ENCODE measurements around the gene MAPKAPK3. TPM values are rescaled to one million over a fixed set of nuclear protein-coding genes. Genes with fewer than 3 reads are reported as not detected.

MAPKAPK3 gene
- 10 to 100 TPM; 20.8 to 31.3 (median 27.2) TPM for total RNA-seq

DNA sequence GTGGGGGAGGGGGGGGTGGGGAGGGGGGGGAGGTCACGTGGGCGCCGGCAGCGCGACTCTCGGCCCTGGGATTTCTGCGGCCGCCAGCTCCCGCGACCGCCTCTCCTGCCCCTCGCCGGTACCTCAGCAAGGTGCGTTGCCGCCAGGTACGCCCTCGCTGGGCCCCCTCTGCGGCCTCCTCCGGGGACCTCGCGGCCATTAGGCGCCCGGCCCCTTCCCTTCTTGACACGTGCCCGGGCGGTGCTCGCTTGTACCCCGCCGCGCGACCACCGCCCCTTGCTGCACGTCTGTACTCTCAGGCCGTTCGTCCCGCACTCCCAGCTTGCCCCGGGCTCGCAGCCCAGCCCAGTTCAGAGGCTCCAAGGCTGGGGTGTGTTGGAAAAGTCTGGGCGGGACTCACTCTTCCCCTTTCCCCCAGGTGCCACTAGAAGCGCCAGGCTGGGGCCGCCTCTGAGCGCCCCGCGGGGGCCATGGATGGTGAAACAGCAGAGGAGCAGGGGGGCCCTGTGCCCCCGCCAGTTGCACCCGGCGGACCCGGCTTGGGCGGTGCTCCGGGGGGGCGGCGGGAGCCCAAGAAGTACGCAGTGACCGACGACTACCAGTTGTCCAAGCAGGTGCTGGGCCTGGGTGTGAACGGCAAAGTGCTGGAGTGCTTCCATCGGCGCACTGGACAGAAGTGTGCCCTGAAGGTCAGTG, at the start of gene MAPKAPK3:
Gene MAPKAPK3 (plus strand): TSS at position 56 of the 696 bp plus-strand sequence. CDS start 415 bp downstream, at position 471.
- peaks cover 46 to 75% (median 54%) of the 10 kb centered on the region in 4 donors for H3K4me1 ChIP-seq
- TF ChIP-seq CTCF (IDR thresholded peaks at IDR 0.05) = no peak
- TF ChIP-seq POLR2A (IDR thresholded peaks at IDR 0.05; ENCODE audit: low read depth) = no peak
- intact Hi-C loops (cut with DNase I) = loop anchor here (5.0 kb wide), 2 partner anchors 475 to 770 kb away; partner anchors contain the start of gene MANF
- WGBS = 0% methylated on average over 10 of the region's 58 CpGs
- peak within 1 kb of the TSS; percentile 80 to 100 (median 82) for H3K4me3 ChIP-seq
- peaks cover 0 to 3% (median 1%) of the 10 kb centered on the region in 4 donors for H3K36me3 ChIP-seq
- H3K27me3 ChIP-seq = no peaks in the 10 kb centered on the region
- peak within 1 kb of the TSS; percentile 84 to 96 (median 88) for H3K27ac ChIP-seq (replicated peaks in 1 of 4)
- peaks cover 0 to 4% (median 0%) of the 10 kb centered on the region in 4 donors for H3K9me3 ChIP-seq
- no peak for DNase-seq (ENCODE audit: extremely low spot score)

- DNase-seq (ENCODE audit: extremely low spot score) = peak; percentile 97
- Histone ChIP-seq H3K27me3 (no peaks in the 10 kb centered on the region), H3K4me3 (peak within 1 kb of the TSS; percentile 64 to 89 (median 82)), H3K9me3 (no peaks in the 10 kb centered on the region), H3K4me1 (peaks cover 22 to 61% (median 50%) of the 10 kb centered on the region in 4 donors), H3K27ac (replicated peaks in 1 of 4) (peak within 1 kb of the TSS; percentile 82 to 92 (median 90)), H3K36me3 (peaks cover 0 to 24% (median under 1%) of the 10 kb centered on the region in 4 donors)
- 3% methylated on average over 25 of the region's 53 CpGs for WGBS
- intact Hi-C loops (cut with DNase I) = no loop called here
- TF ChIP-seq POLR2A (IDR thresholded peaks at IDR 0.05; ENCODE audit: low read depth) (no peak), POLR2AphosphoS5 (IDR thresholded peaks at IDR 0.05) (peak in 1 of 2 donors; percentile 70)
These were observed 49.4 kb upstream of the MAPKAPK3 start, which contains the start of gene C3orf18 for GRCh38 chr3:50567386-50568167. Gene C3orf18, minus strand, starts transcription at chr3:50567747. Its CDS starts 2,048 bp downstream, at chr3:50565699.

DNA sequence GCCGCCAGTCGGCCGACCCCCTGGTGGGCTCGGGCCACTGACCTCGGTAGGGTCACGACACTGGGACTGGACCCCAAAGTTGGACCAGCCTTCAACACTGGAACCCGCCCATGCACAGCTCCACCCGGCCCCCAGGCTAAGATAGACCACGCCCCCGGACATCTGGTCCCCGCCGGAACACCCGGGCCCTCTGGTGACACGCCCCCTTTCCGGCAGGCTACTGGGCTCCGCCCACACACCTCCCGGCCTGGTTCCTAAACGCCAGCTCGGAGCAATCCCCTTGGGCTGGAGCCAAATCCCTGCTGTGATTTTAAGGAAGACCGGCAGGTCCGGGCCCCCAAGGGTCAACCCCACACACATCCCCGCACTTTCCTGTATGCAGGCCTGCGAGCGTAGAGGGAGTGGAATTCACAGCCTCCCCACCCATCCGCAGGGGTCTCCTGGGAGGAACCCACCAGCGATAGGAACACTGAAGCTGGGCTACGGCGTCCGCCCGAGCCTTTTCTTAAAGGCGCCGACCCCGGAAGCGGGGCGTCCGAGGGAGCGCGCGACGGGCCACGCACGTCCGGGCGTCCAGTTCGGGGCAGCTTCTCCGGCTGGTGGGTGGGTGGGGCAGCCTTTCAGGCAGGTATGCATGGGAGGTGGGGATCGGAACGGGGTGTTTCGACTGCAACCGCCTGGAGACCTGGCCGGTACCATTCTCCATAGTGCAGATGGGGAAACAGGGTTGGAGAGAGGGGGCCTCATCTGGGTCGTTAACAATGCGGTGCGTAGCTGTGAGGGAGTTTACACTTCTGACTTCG, 47.8 kb upstream of the MAPKAPK3 start, which contains the start of gene HEMK1:
Gene HEMK1 (plus strand): TSS at position 576 of the 803 bp plus-strand sequence. CDS start 1,583 bp downstream, outside the sequence.
- peak; percentile 89 to 93 for TF ChIP-seq POLR2AphosphoS5 (IDR thresholded peaks at IDR 0.05)
- peak; percentile 48 for TF ChIP-seq POLR2A (IDR thresholded peaks at IDR 0.05; ENCODE audit: low read depth)
- no peak for TF ChIP-seq EP300 (IDR thresholded peaks at IDR 0.05)
- TF ChIP-seq CTCF (IDR thresholded peaks at IDR 0.05) = peak in 1 of 3 experiments; percentile 11
- DNase-seq (ENCODE audit: extremely low spot score) = peak; percentile 100
- H3K36me3 ChIP-seq = peaks cover 0 to 25% (median 13%) of the 10 kb centered on the region in 4 donors
- H3K4me1 ChIP-seq = peaks cover 24 to 61% (median 50%) of the 10 kb centered on the region in 4 donors
- no peaks in the 10 kb centered on the region for H3K27me3 ChIP-seq
- peak within 1 kb of the TSS; percentile 64 to 89 (median 82) for H3K4me3 ChIP-seq
- WGBS = 0% methylated on average over 19 of the region's 55 CpGs
- peak within 1 kb of the TSS; percentile 82 to 92 (median 90) for H3K27ac ChIP-seq (replicated peaks in 1 of 4)
- intact Hi-C loops (cut with DNase I) = no loop called here
- H3K9me3 ChIP-seq = no peaks in the 10 kb centered on the region

DNA sequence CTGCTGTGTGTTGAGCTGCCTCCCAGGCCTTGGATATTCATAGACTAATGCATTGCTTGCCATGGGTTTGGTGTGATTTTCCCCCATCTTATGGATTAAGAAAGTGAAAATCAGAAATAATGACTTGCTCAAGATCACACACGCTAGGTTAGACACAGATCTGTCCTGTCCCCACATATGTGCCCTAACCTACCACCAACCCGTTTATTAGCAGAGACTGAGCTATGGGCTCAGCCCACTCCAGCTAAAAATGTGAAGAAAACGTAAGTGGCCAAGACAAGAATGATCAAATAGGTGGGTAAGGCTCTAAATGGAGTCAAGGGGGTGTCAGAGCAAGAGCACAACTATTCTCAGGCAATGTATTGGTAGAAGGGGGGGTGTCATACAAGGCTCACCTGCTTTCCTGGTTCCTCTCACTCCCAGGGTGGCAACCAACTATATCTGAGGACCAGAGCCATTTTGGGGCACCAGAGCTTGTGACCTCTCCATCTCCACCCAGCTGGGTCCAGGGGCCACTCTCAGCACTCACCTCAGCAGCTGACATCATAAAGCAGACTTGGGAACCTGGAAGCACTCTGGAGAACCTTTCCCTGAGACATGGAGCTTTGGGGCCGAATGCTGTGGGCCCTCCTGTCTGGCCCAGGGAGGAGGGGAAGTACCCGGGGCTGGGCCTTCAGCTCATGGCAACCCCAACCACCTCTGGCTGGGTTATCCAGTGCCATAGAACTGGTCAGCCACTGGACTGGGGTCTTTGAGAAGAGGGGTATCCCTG, 46.3 kb upstream of the MAPKAPK3 start:
- no peak overlapping the region for H3K4me3 ChIP-seq
- intact Hi-C loops (cut with DNase I) = loop anchor here (5.0 kb wide), 1 partner anchor 807 kb away; no protein-coding TSS in a partner anchor
- peak overlapping the region in 2 of 4 donors; percentile 91 to 92 for H3K27ac ChIP-seq (replicated peaks in 1 of 4)

More for the DNA sequence above, 46.3 kb upstream of the MAPKAPK3 start:
- DNase-seq (ENCODE audit: extremely low spot score) = no peak
- Histone ChIP-seq H3K36me3 (peaks cover 0 to 31% (median 17%) of the 10 kb centered on the region in 4 donors), H3K4me1 (peaks cover 24 to 59% (median 50%) of the 10 kb centered on the region in 4 donors), H3K9me3 (no peaks in the 10 kb centered on the region), H3K27me3 (no peaks in the 10 kb centered on the region)
- TF ChIP-seq POLR2AphosphoS5 (IDR thresholded peaks at IDR 0.05) (no peak), CTCF (IDR thresholded peaks at IDR 0.05) (no peak), POLR2A (IDR thresholded peaks at IDR 0.05; ENCODE audit: low read depth) (no peak), EP300 (IDR thresholded peaks at IDR 0.05) (no peak)
- 75% methylated on average over 3 of the region's 5 CpGs for WGBS

Data from esophagus muscularis mucosa (tissue), 4 donors.